Measurements from ENCODE around the gene NF1.
"Not testable (repeated sequence)": the region's sequence is repeated elsewhere in the genome, so short reads cannot be mapped to it uniquely, and the experiment has no call there.

The NF1 gene

DNA sequence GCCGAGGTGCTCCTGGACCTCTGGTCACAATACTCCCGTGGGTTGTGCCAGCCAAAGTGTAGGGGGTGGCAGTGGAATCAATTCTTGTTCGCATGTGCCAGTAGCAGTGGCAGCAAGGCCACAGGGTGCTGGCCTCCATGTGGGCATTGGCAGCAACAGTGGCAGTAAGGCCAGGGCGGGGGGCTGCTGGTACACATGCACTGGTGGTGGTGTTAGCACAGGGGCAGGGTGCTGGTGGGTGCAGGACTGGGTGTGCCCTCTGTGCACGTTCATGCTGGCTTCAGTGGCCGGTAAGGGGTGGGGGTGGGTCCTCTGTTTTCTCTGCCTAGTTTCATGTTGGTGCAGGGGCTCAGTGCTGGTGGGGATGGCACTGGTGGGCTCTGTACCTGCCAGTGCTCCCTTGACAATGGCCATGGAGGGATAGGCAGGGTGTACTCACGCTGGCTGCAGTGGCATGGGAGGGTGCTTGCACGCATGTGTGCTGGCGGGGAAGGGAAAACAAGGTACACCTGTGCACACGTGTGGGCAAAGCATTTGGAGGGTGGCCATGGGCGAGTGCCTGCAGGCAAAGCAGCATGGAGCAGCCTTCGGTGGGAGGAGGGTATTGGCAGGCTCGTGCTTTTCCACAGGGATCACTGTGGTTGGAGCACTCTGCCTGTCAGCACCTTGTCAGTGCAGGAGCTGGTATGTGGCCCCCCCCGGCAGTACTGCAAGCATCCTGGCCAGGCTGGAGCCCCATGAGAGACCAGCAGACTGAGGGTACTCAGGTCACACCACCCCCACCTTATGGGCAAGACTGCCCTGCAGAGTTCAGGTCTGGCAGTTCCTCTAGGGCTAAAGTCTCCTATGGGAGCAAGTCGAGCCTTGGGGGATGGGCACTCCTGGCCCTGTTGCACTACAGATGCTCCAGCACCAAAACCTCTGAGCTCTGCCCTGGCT is 35.8 kb downstream of the NF1 start:
- DNase-seq = no peak

DNA sequence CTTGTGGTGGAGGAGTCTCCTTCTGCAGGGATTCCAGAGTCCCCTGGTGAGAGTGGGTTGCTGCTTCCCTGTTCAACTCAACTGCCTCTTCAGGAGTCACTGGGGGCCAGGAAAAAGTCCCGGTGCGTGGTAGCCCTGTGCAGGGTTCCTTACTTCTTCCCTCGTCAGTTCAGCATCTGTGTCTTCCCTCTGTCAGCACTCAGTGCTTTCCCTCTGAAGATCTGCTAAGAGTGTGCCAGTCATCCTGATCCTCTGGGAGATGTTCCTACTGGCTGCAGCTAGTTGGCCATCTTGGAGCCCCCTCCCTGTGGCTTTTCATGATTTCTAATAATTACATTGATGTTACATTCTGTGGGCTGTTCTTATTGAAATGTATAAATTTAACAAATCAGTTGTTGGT is 36.5 kb downstream of the NF1 start:
- DNase-seq = no peak

DNA sequence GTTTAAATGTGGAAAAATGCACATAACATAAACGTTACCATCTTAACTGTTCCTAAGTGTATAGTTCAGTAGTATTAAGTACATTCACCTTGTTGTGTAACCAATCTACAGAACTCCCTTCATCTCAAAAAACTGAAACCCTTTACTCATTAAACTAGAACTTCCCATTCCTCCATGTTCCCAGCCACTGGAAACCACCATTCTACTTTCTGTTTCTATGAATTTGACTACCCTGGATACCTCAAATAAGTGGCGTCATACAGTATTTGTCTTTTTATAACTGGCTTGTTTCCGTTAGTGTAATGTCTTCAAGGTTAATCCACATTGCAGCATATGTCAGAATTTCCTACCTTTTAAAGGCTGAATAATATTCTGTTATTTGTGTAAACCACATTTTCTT is 38.2 kb downstream of the NF1 start:
- no peak for DNase-seq

DNA sequence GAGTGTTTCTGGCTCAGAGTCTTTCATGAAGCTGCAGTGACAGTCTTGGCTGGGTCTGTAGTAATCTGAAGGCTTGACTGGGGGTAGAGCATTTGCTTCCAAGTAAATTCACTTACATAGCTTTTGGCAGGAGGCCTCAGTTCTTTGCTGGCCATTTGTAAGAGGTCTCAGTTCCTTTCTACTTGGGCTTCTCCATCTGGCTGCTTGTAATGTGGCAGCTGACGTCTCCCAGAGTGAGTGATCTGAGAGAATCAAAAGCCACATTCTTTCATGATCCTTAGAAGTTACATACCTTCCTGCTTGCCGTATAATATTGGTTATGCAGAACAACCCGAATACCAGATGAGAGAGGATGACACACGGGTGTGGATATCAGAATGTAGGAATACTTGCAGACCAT is 39.8 kb downstream of the NF1 start:
- DNase-seq = no peak

DNA sequence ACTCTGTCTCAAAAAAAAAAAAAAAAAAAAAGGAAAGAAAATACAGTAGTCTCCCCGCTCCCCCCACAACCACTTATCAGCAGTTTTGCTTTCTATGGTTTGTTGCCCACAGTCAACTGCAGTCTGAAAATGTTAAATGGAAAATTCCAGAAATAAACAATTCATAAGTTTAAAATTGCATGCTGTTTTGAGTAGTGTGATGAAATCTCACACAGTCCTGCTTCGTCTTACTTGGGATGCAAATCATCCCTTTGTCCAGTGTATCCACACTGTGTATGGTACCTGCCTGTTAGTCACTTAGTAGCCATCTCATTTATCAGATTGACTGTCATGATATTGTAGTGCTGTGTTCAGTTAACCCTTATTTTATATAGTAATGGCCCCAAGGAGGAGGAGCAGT is 41.5 kb downstream of the NF1 start:
- no peak for DNase-seq

DNA sequence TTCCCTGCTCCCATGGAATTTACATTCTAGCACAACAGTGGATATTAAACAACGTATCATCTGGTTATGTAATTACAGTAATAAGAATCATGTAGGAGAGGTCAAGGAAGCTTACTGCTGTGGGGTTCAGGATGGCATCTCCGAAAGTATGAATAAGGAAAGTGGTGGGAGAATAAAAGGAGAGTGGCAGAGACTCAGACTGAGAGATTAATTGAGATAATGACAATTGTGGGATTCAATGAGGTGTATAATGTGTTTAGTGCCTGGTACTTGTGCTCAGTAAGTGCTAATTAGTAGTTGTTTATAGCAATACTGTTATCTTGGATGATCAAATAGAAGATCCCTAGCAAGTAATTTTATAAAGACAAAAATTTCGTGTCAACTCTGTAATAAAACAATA is 45.3 kb downstream of the NF1 start:
- DNase-seq = no peak

DNA sequence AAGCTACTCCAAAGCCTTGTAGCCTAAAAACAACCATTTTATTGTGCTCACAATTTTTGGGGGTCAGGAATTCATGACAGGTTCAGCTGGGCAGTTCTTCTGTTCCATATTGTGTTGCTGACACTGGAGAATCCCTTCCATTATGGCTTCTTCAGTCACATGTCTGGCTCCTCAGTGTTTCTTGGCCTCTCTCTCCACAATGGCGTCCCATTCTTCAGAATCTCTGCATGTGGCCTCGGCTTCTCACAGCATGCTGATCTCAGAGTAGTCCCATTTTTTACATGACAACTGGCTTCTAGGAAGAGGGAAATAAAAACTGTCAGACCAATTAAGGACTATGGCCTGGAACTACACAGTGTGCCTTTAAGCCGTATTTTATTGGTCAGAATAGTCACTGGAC is 49.7 kb downstream of the NF1 start:
- DNase-seq = no peak

DNA sequence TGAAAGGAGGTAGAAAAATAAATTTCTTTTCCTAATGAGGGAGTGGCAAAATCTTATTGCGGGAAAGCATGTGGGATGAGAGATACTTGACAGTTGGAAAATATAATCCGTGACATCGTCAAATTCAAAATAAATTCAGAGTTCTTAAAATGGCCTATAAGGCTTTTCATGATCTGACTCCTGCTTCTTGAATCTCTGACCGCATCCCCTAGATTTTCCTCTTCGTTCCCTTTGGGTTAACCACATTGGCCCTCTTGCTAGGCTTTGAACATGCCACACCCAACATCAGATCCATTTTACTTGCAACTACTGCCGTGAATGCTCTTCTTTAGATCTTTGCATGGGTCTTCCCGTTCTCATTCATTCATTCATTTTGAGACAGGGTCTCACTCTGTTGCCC is 50.1 kb downstream of the NF1 start:
- DNase-seq = no peak

DNA sequence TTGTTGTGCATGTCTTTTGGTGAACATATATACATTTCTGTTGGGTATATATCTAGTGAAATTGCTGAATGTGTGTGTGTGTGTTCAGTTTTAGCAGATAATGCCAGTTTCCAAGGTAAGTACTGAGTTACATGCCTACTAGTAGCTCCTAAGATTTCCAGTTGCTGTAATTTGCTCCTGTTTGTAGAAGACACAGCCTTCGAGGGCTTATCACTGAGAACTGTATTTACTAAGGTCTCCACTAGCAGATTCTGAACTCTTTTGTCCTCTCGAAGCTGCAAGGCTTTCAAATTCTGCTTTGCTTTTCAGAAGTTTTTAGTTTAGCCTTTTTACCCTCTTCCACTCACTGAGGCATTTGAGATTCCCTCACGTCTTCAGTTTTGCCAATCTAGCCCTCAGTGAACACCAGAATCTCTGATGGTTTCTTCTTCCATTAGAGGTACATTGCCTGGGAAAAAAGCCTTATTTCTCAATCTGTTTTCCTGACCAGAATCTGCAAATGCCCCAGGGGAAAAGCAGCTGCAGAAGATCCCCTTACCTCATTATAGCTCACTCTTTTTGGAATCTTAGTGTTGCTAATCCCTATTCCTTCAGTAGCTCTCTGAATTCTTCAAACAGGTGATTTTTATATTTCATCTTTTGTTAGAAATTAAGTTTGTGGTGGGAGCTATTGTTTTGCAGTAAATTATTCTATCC is 52.9 kb downstream of the NF1 start:
- DNase-seq = peak in 1 of 2 experiments; percentile 36

DNA sequence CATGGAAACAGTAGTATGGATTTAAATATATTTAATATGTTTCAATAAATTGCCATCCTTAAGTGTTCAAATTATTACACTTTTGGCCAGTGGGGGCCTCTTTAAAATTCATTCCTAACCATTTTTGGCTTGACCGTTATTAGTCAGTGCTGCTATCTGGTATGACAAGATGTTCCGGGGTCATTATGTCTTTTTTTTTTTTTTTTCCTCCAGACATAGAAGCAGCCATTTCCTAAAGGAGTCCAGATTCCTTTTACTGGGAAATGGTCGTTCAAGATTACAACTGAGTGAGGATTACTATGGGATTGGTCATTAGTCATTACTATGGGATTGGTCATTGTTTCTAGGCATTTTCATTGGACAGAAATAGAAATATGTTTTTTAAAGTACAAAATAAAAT is 53.4 kb downstream of the NF1 start:
- DNase-seq = no peak

DNA sequence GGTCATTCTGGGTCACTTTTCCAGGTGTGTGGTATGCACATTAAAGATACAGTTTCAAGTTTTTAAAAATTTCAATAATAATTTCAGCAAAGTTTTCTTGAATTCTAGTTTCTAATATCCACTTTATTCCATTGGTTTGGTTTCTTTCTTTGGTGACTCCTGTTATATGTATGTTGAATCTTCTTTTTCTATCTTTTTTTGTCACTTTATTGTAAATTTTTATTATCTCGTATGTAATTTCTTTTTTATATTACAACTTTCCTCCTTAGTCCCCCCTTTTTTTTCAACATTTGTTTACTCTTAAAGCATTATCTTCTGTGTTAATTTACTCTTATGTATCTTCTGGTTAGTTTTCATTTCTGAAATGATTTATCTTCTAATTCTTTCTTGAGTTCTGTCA is 57.5 kb downstream of the NF1 start:
- no peak for DNase-seq

DNA sequence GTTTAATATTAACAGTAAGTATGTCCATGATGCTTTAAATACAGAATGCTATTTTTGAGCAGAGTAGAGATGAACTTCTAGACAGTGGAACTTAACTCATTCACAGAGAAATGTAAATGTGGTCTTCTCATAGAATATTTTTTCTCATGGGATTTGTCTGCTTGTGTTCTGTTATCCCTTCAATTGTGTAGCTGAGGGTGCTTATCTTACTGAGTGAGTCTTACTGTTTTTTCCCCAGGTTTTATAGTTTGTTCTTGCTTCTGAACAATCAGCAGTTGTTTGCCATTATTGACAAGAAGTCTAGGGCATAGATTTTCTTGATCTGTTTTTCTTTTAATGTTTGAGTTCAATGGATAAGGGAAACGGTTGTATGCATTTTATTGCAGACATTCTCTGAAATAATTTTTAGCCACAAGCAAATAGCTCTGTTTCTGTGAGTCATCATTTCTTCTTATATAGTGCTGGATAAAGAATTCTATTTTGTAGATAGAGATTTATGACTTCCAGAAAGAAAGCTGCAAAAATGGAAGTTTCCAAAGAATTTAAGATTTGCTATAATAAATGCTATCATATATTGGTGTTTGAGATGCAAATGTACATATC is 60.5 kb downstream of the NF1 start:
- DNase-seq = no peak

DNA sequence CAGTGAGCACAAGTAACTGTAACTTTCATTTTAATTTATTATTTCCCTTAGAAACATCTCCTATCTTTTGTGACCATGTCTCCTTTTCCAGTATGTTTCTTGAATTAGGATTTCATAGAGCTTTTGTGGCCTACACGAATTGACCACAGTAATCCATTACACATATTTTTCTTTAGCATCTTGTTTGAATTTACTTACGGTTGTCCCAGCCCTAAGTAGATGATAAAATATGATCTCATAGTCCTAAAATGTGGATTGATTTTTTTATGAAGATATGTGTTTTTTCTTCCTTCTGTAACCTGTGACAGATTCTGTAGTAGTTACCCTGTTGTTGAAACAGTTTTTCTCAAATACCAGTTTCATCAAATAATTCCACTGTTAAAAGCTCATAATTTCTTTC is 61.5 kb downstream of the NF1 start:
- DNase-seq = no peak

DNA sequence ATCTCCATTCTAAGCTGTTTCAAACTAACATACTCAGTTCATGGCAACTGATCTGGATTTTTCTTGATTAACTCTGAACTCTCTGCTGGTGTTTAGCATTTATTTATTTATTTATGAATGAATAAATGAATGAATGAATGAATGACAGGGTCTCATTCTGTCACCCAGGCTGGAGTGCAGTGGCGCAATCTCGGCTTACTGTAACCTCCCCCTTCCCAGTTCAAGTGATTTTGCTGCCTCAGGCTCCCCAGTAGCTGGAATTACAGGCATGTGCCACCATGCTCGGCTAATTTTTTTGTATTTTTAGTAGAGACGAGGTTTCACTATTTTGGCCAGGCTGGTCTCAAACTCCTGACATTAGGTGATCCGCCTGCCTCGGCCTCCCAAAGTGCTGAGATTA is 62.1 kb downstream of the NF1 start:
- DNase-seq = not testable (repeated sequence)

DNA sequence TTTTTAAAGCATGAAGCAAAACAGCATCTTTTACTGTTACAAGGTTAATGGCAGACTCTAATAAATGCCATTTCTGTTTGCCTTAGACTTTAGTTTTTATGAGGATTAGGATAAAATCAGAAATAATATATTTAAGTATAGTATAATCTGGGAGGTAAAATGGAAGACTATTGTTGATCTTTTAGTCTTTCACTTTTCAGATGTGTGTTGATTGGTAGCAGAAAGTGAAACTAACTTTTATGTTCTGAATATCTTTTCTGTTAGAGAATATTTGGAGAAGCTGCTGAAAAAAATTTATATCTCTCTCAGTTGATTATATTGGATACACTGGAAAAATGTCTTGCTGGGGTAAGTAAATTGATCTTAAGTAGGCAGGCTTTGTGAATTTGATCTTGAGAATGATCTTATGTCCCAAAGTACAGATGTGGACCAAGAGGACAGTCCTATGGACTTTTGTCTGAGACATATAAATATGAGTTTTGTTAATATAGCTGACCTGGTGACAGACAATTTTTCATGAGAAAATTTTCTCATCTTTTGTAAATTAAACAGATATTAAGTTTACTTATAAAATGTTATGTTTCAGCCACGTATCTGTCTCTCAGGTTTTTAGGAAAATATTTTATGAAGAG is 64.1 kb downstream of the NF1 start:
- DNase-seq = no peak

DNA sequence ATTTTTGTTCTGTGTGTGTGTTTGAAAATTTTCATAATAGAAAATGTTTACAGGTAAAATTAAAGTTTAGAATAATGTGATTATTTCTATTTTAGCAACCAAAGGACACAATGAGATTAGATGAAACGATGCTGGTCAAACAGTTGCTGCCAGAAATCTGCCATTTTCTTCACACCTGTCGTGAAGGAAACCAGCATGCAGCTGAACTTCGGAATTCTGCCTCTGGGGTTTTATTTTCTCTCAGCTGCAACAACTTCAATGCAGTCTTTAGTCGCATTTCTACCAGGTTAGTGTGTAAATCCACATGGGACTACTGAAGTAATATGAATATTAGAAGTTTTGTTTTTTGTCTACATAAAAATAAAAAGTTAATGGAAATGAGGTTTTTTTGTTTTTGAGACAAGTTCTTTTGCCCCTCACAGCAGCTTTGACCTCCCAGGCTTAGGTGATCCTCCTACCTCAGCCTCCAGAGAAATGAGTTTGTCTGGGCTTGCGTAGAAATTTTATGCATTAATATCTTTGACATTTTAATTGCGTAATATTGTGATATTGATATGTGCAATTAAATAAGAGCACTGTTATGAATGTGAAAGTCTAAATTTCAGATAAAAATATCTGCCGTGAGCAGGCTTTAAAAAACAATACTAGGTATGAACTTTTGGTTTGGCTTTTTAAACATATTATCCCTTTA is 68.5 kb downstream of the NF1 start:
- DNase-seq = no peak

DNA sequence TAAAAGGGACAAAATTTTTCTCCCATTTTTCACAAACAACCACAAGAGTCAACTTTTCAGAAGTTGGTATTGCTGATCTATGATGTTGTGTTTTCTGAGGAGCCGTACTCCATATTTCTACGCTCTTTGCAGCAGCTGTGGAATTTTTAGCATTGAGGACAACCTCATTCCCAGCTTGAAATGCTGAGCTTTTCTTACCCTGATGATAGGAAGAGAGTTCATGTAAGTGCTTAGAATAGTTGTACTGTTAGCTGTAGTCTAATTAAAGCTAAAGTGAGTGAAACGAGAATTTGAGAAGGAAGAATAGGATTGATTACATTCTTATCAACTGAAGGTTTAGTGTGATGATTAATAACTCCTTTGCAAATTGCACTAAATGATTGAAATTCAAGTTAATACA is 72.3 kb downstream of the NF1 start:
- no peak for DNase-seq

DNA sequence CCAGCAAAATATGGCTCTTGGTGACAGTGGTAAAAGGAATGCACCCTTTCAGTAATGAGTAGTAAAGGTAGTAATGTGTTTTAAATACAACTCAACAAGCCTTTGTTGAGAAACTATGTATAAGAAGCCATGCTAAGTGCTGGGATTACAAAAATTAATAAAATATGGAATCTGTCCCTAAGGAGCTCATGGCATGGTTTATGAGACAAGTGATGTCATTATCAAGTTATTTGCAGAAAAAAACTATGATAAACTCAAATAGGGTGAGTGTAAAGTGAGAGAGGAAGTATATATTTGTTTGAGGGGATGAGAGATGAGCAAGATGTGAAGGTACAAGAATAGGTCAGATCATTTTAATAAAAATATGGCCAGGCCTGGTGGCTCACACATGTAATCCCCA is 76.9 kb downstream of the NF1 start:
- DNase-seq = no peak

DNA sequence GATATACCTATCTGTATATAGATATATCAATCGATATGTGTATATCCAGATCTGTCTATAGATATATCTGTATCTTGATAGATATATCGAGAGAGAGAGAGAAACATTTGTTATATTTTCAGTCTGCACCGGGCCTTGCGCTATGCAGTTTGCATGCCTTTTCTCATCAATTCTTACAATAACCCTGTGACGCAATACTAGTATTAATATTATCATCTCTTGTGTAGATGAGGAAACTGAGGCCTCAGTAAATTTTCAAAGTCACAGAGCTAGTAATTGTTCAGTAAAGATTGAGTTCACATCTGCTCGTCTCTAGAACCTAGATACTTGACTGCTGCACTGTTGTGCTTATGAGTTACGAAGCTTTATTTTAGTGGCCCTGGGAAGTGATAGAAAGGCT is 77.6 kb downstream of the NF1 start:
- DNase-seq = no peak

DNA sequence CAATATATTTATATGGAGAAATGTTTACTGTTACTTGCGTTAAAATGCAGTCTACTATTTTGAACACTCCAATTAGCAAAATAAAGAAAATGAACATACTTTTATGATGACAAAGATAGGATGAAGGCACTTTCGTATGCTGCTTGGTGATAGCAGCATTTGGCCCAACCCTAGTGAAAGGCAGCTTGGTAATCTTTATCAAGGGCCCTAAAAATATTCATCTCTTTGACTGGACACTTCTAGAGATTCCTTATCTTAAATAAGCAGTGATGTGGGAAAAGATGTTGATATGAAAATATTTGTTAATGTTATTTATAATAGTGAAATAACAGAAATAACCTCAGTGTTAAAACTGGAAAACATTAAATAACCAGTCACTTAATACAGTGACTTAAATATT is 79.4 kb downstream of the NF1 start:
- no peak for DNase-seq

DNA sequence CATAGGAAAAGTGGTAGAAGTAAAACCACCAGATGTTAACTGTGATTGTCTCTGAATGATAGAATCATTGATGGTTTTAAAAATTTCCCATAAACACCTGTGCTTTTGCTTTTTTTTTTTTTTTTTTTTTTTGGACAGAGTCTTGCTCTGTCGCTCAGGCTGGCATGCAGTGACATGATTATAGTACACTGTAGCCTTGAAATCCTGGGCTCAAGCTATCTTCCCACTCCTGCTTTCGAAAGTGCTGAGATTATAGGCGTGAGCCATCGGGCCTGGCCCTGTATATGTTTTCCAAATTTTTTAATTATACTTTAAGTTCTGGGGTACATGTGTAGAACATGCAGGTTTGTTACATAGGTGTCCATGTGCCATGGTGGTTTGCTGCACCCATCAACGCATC is 80.5 kb downstream of the NF1 start:
- DNase-seq = no peak

DNA sequence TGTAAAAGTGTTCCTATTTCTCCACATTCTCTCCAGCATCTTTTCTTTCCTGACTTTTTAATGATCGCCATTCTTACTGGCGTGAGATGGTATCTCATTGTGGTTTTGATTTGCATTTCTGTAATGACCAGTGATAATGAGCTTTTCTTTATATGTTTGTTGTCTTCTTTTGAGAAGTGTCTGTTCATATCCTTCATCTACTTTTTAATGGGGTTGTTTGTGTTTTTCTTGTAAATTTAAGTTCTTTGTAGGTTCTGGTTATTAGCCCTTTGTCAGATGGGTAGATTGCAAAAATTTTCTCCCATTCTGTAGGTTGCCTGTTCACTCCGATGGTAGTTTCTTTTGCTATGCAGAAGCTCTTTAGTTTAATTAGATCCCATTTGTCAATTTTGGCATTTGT is 81.4 kb downstream of the NF1 start:
- DNase-seq = not testable (repeated sequence)

DNA sequence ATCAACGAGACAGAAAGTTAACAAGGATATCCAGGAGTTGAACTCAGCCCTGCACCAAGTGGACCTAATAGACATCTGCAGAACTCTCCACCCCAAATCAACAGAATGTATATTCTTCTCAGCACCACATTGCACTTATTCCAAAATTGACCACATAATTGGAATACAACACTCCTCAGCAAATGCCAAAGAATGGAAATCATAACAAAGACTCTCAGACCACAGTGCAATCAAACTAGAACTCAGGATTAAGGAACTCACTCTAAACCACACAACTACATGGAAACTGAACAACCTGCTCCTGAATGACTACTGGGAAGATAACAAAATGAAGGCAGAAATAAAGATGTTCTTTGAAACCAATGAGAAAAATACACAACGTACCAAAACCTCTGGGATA is 84.2 kb downstream of the NF1 start:
- DNase-seq = not testable (repeated sequence)

Data from NCI-H524 (cell line).